ENCODE data around the gene CNTN4. TPM values are rescaled to one million over a fixed set of nuclear protein-coding genes. Genes with fewer than 3 reads are reported as not detected.

CNTN4 gene
- total RNA-seq, 1 donor from 2014 or later: 23.0 TPM

GRCh38 chr3:2311022-2311421, 212.4 kb downstream of the CNTN4 start:
- no peak for DNase-seq
- H3K4me3 Mint-ChIP-seq (ENCODE audit: unreplicated experiment): no peak overlapping the region
- TF ChIP-seq, protein P1, sequence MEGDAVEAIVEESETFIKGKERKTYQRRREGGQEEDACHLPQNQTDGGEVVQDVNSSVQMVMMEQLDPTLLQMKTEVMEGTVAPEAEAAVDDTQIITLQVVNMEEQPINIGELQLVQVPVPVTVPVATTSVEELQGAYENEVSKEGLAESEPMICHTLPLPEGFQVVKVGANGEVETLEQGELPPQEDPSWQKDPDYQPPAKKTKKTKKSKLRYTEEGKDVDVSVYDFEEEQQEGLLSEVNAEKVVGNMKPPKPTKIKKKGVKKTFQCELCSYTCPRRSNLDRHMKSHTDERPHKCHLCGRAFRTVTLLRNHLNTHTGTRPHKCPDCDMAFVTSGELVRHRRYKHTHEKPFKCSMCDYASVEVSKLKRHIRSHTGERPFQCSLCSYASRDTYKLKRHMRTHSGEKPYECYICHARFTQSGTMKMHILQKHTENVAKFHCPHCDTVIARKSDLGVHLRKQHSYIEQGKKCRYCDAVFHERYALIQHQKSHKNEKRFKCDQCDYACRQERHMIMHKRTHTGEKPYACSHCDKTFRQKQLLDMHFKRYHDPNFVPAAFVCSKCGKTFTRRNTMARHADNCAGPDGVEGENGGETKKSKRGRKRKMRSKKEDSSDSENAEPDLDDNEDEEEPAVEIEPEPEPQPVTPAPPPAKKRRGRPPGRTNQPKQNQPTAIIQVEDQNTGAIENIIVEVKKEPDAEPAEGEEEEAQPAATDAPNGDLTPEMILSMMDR (IDR thresholded peaks at IDR 0.05; ENCODE audit: partially characterized antibody, unreplicated experiment): no peak
- H3K27ac Mint-ChIP-seq (ENCODE audit: unreplicated experiment): no peak overlapping the region
- no peaks in the 10 kb centered on the region for H3K36me3 Mint-ChIP-seq (ENCODE audit: unreplicated experiment)
- H3K4me1 Mint-ChIP-seq (ENCODE audit: low read depth, unreplicated experiment): peaks cover 3% of the 10 kb centered on the region
- H3K9me3 Mint-ChIP-seq (ENCODE audit: unreplicated experiment): no peaks in the 10 kb centered on the region
- peaks cover 2% of the 10 kb centered on the region for H3K27me3 Mint-ChIP-seq (ENCODE audit: unreplicated experiment)

- no peaks in the 10 kb centered on the region for H3K9me3 Mint-ChIP-seq (ENCODE audit: unreplicated experiment)
- no peaks in the 10 kb centered on the region for H3K36me3 Mint-ChIP-seq (ENCODE audit: unreplicated experiment)
- no peak overlapping the region for H3K4me3 Mint-ChIP-seq (ENCODE audit: unreplicated experiment)
These were observed 218.9 kb downstream of the CNTN4 start for GRCh38 chr3:2317521-2317920.

DNA sequence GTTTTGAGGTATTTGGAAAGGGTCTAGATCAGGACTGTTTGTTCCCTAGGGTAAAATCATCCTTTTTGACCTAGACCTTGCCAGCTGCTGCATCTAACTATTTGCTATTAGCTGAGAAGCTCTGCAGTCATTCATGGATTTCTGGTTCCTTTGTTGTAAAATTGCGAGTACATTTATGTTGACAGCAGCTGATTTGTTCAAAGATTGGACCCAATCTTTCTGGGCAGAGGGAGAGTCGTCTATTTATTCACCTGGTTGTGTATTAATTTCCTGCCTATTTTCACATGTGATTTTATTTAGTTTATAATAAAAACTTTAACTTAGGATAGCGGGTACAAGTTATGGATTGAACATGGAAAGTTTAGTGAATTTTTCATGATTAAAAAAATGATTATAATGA, 236.3 kb downstream of the CNTN4 start:
- Mint-ChIP-seq H3K9me3 (ENCODE audit: unreplicated experiment) (no peaks in the 10 kb centered on the region), H3K4me1 (ENCODE audit: low read depth, unreplicated experiment) (peaks cover 2% of the 10 kb centered on the region), H3K27ac (ENCODE audit: unreplicated experiment) (no peak overlapping the region), H3K36me3 (ENCODE audit: unreplicated experiment) (no peaks in the 10 kb centered on the region), H3K27me3 (ENCODE audit: unreplicated experiment) (no peaks in the 10 kb centered on the region), H3K4me3 (ENCODE audit: unreplicated experiment) (no peak overlapping the region)
- no peak for DNase-seq
- TF ChIP-seq, protein P1 (IDR thresholded peaks at IDR 0.05; ENCODE audit: partially characterized antibody, unreplicated experiment): no peak

More at GRCh38 chr3:2317521-2317920, 218.9 kb downstream of the CNTN4 start:
- Mint-ChIP-seq H3K27me3 (ENCODE audit: unreplicated experiment) (peaks cover 2% of the 10 kb centered on the region), H3K27ac (ENCODE audit: unreplicated experiment) (no peak overlapping the region), H3K4me1 (ENCODE audit: low read depth, unreplicated experiment) (no peaks in the 10 kb centered on the region)
- TF ChIP-seq, protein P1 (IDR thresholded peaks at IDR 0.05; ENCODE audit: partially characterized antibody, unreplicated experiment): no peak
- no peak for DNase-seq

- TF ChIP-seq, protein P1 (IDR thresholded peaks at IDR 0.05; ENCODE audit: partially characterized antibody, unreplicated experiment): no peak
- H3K27ac Mint-ChIP-seq (ENCODE audit: unreplicated experiment): no peak overlapping the region
- no peak overlapping the region for H3K4me3 Mint-ChIP-seq (ENCODE audit: unreplicated experiment)
- no peak for DNase-seq
- no peaks in the 10 kb centered on the region for H3K27me3 Mint-ChIP-seq (ENCODE audit: unreplicated experiment)
- H3K4me1 Mint-ChIP-seq (ENCODE audit: low read depth, unreplicated experiment): no peaks in the 10 kb centered on the region
- H3K9me3 Mint-ChIP-seq (ENCODE audit: unreplicated experiment): no peaks in the 10 kb centered on the region
- no peaks in the 10 kb centered on the region for H3K36me3 Mint-ChIP-seq (ENCODE audit: unreplicated experiment)
These were observed 244.5 kb downstream of the CNTN4 start for GRCh38 chr3:2343031-2343682.

DNA sequence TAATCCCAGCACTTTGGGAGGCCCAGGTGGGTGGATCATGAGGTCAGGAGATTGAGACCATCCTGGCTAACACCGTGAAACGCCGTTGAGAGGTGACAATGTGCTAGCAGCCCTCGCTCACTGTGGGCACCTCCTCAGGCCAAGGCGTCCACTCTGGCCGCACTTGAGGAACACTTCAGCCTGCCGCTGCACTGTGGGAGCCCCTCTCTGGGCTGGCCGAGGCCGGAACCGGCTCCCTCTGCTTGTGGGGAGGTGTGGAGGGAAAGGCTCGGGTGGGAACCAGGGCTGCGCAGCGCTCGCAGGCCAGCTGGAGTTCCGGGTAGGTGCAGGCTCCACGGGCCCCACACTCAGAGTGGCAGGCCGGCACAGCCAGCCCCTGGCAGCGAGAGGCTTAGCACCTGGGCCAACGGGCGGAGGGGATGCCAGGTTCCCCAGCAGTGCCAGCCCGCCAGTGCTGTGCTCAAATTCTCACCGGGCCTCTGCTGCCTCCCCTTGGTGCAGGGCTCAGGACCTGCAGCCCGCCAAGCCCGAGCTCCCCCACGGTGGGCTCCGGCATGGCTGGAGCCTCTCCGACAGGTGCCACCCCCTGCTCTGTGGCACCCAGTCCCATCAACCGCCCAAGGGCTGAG, 253.6 kb downstream of the CNTN4 start:
- TF ChIP-seq, protein P1 (IDR thresholded peaks at IDR 0.05; ENCODE audit: partially characterized antibody, unreplicated experiment): no peak
- no peaks in the 10 kb centered on the region for H3K9me3 Mint-ChIP-seq (ENCODE audit: unreplicated experiment)
- H3K27ac Mint-ChIP-seq (ENCODE audit: unreplicated experiment): no peak overlapping the region
- H3K36me3 Mint-ChIP-seq (ENCODE audit: unreplicated experiment): no peaks in the 10 kb centered on the region
- no peak for DNase-seq
- peaks cover 8% of the 10 kb centered on the region for H3K4me1 Mint-ChIP-seq (ENCODE audit: low read depth, unreplicated experiment)
- H3K4me3 Mint-ChIP-seq (ENCODE audit: unreplicated experiment): no peak overlapping the region
- no peaks in the 10 kb centered on the region for H3K27me3 Mint-ChIP-seq (ENCODE audit: unreplicated experiment)
